PC-9 (cell line): ENCODE data around the gene EIF2S1. TPM values are rescaled to one million over a fixed set of nuclear protein-coding genes. Genes with fewer than 3 reads are reported as not detected.
A peak's percentile ranks its signal among the peaks of the same experiment; 100 is the strongest.
"Not testable (repeated sequence)": the region's sequence is repeated elsewhere in the genome, so short reads cannot be mapped to it uniquely, and the experiment has no call there.

Experiments used
- BruUV-seq: library from RNA; stranded (reverse); fragments of 400-500 nt; replicated peaks from 2 replicates; lab custom pipeline; 2021; lab: Mats Ljungman, UMichigan
- CTCF ChIA-PET: fragments of 300-600 bp; sonication (Branson Sonifier 250); formaldehyde crosslinking; loops from one replicate; lab custom pipeline; 2022; ENCODE audit warnings: antibody characterized with exemption; lab: Charles Lee
- POLR2A ChIA-PET: fragments of 300-600 bp; sonication (Branson Sonifier 250); formaldehyde crosslinking; loops from one replicate; lab custom pipeline; 2022; ENCODE audit warnings: antibody characterized with exemption; ENCODE audit not compliant: unreplicated experiment; lab: Charles Lee
- DNase-seq, 2 experiments: peaks; one replicate each; pipeline versions ENCODE4 v3.0.0 to v3.0.0-alpha.2; 2015 to 2022; ENCODE audit warnings: mixed read lengths in 1 of 2
- H2AFZ ChIP-seq: fragments of 200-600 bp; sonication (generic); 2 replicates; pipeline ENCODE4 v1.8.1; 2017; ENCODE audit warnings: antibody characterized with exemption
- H3F3A ChIP-seq: fragments of 200-600 bp; sonication (generic); 2 replicates; pipeline ENCODE4 v1.8.1; 2017; ENCODE audit warnings: antibody characterized with exemption, mild to moderate bottlenecking, low read depth; ENCODE audit not compliant: insufficient read depth
- H3K27ac ChIP-seq: fragments of 200-600 bp; sonication (generic); 2 replicates; pipeline ENCODE4 v1.6.1; 2016; ENCODE audit warnings: mixed run types
- H3K27me3 ChIP-seq: fragments of 200-600 bp; sonication (generic); 2 replicates; pipeline ENCODE4 v1.6.1; 2016; ENCODE audit warnings: low read depth, mixed run types; ENCODE audit not compliant: insufficient read depth
- H3K36me3 ChIP-seq: fragments of 200-600 bp; sonication (generic); 2 replicates; pipeline ENCODE4 v1.6.1; 2016; ENCODE audit warnings: low read depth, mixed run types
- H3K4me1 ChIP-seq: fragments of 200-600 bp; sonication (generic); replicated peaks from 2 replicates; pipeline ENCODE4 v1.6.1; 2016; ENCODE audit warnings: mixed run types; ENCODE audit not compliant: insufficient read depth
- H3K4me2 ChIP-seq: fragments of 200-600 bp; sonication (generic); 2 replicates; pipeline ENCODE4 v1.6.1; 2017; ENCODE audit warnings: mixed run types
- H3K4me3 ChIP-seq: fragments of 200-600 bp; sonication (generic); 2 replicates; pipeline ENCODE4 v1.6.1; 2016; ENCODE audit warnings: mixed run types
- H3K79me2 ChIP-seq: fragments of 200-600 bp; sonication (generic); 2 replicates; pipeline ENCODE4 v1.6.1; 2017; ENCODE audit warnings: low read depth, mixed run types
- H3K9me2 ChIP-seq: fragments of 200-600 bp; sonication (generic); 2 replicates; pipeline ENCODE4 v1.8.1; 2017; ENCODE audit warnings: mild to moderate bottlenecking; ENCODE audit not compliant: insufficient read depth
- H3K9me3 ChIP-seq: fragments of 200-600 bp; sonication (generic); 2 replicates; pipeline ENCODE4 v1.8.1; 2016; ENCODE audit warnings: low read depth; ENCODE audit not compliant: insufficient read depth
- H4K20me1 ChIP-seq: fragments of 200-600 bp; sonication (generic); 2 replicates; pipeline ENCODE4 v1.8.1; 2017; ENCODE audit not compliant: insufficient read depth
- CTCF ChIP-seq: fragments of 200-600 bp; sonication (generic); conservative IDR thresholded peaks from 2 replicates; pipeline ENCODE4 v1.6.1; 2017; ENCODE audit warnings: mixed run types, antibody characterized with exemption, mild to moderate bottlenecking, moderate library complexity
- EZH2 ChIP-seq: fragments of 200-600 bp; sonication (generic); IDR thresholded peaks from 2 replicates; pipeline ENCODE4 v1.8.0; 2017; ENCODE audit warnings: antibody characterized with exemption, low read depth
- intact Hi-C: fragments of 100-400 bp; cut with micrococcal nuclease; formaldehyde crosslinking; loops from one replicate; pipeline ENCODE4 v1.10.0; 2022; ENCODE audit not compliant: unreplicated experiment
- total RNA-seq: library from RNA; stranded (reverse); gene quantifications from 2 replicates; pipeline ENCODE4 v1.2.3, GENCODE V29; 2021

Gene EIF2S1
- total RNA-seq, 1 experiment from 2014 or later, result 146 TPM

- DNase-seq, result no peak
- 0 out of 2 replicates have a peak, but pooled peaks cover under 1% of the 10 kb centered on the region for H3K4me1 ChIP-seq
- H4K20me1 ChIP-seq, result peaks cover 23% of the 10 kb centered on the region
- H3K4me2 ChIP-seq, result no peak overlapping the region
- no peaks in the 10 kb centered on the region for H3K79me2 ChIP-seq
- no peak overlapping the region for H2AFZ ChIP-seq
- no peak overlapping the region for H3K27ac ChIP-seq
- TF ChIP-seq CTCF, result no peak
- no peak for TF ChIP-seq EZH2
- BruUV-seq, result no TSS peak
- ChIA-PET POLR2A (no interaction called here), CTCF (no interaction called here)
- intact Hi-C loops, result no loop called here
- H3K27me3 ChIP-seq, result no peaks in the 10 kb centered on the region
- no peaks in the 10 kb centered on the region for H3K9me2 ChIP-seq
- H3K4me3 ChIP-seq, result no peak overlapping the region
- no peaks in the 10 kb centered on the region for H3K9me3 ChIP-seq
- H3F3A ChIP-seq, result peaks cover 19% of the 10 kb centered on the region
- H3K36me3 ChIP-seq, result peaks cover 27% of the 10 kb centered on the region; the same call in 1 of the 2 replicates
Measured at GRCh38 chr14:67317822-67318221, 42.3 kb upstream of the EIF2S1 start.

DNA sequence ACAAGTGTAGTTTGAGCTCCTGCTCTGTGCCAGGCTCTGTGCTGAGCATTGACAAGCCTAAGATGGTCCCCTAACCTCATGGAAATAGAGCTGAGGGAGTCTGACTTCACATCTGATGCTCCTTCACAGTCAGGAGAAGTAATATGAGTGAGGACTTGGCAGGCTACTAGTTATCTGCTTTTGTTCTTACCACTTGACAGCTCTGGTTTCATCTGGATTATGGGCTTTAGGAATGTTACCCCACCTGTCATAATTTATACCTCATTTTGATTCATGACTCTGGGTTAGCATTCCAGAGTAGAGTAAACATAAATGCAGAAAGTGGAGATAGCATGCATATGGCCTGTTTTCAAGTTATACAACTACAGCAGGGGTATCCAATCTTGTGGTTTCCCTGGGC lies 41.0 kb upstream of the EIF2S1 start:
- Histone ChIP-seq H3K27me3 (no peaks in the 10 kb centered on the region), H3K9me2 (no peaks in the 10 kb centered on the region), H3K36me3 (peaks cover 33% of the 10 kb centered on the region), H3K79me2 (no peaks in the 10 kb centered on the region), H2AFZ (no peak overlapping the region), H3K4me3 (no peak overlapping the region), H3F3A (peaks cover 19% of the 10 kb centered on the region), H3K27ac (no peak overlapping the region), H3K9me3 (no peaks in the 10 kb centered on the region), H4K20me1 (peaks cover 15% of the 10 kb centered on the region), H3K4me2 (no peak overlapping the region), H3K4me1 (no peaks in the 10 kb centered on the region)
- TF ChIP-seq CTCF (no peak), EZH2 (no peak)
- DNase-seq, result peak in 1 of 2 experiments; percentile 77
- intact Hi-C loops, result no loop called here
- CTCF ChIA-PET, result interaction anchor here (0.6 kb wide), 1 partner anchor 391 kb away, joined by 3 read pairs; no protein-coding TSS in a partner anchor
- POLR2A ChIA-PET, result interaction anchor here (0.6 to 0.7 kb wide), 3 partner anchors 11 to 570 kb away, joined by 3 to 5 read pairs (median 4); no protein-coding TSS in a partner anchor
- BruUV-seq, result no TSS peak

DNA sequence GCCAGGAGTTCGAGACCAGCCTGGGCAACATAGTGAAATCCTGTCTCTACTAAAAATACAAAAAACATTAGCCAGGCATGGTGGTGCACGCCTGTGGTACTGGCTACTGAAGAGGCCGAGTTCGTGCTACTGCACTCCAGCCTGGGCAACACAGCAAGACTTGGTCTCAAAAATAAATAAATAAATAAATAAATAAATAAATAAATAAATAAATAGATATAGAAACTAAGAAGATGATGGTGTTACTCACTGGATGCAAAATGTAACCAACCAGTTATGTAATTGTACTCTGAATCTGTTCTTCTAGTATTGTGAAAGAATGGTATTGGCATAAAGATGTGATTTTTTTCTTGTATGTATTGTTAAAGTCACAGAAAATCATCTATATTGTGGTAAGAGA lies 30.5 kb upstream of the EIF2S1 start:
- H3K4me1 ChIP-seq, H3K27me3 ChIP-seq, DNase-seq, POLR2A ChIA-PET, H3K4me3 ChIP-seq, H3K4me2 ChIP-seq, H3K9me2 ChIP-seq, H3K27ac ChIP-seq, intact Hi-C loops, BruUV-seq, H4K20me1 ChIP-seq, H3K79me2 ChIP-seq, H2AFZ ChIP-seq, CTCF ChIA-PET, H3K9me3 ChIP-seq: not testable (repeated sequence)
- Histone ChIP-seq H3F3A (0 out of 2 replicates have a peak, but pooled peaks cover 15% of the 10 kb centered on the region), H3K36me3 (peaks cover 44% of the 10 kb centered on the region)
